NT2/D1 (cell line): Measurements from ENCODE around the gene CACNA1G.

Source experiments
- YY1 ChIP-seq: IDR thresholded peaks from 2 replicates; pipeline ENCODE4 v1.6.1; 2011; ENCODE audit not compliant: insufficient read length, insufficient read depth
- ZNF274 ChIP-seq: IDR thresholded peaks from 2 replicates; pipeline ENCODE4 v1.6.1; 2011; ENCODE audit warnings: mild to moderate bottlenecking, low read depth, low read length

DNA sequence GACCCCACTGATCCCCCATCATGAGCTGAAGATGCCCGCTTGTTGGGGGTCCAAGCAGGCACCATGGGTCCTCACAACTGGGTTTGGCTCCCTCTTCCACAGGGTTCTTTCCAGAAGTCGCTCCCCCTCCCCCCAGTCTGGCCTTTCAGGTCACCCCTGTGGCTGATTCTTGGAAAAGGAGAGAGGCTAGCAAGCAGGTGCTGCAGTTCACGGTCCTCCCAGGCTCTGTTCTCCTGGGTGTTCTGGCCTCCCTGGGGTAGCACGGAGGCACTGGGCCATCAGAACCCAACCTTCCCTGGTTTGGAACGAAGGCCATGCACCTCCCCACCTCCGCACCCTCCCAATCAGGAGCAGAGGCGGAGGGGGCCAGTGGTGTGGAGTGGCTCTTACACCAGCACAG is 18.9 kb downstream of the CACNA1G start:
- TF ChIP-seq YY1 (no peak), ZNF274 (no peak)
